GM18907 (cell line): Measurements from ENCODE around the gene AP2A1.

Source experiments
- ATAC-seq: cut with Tn5 transposase; IDR thresholded peaks from one replicate; pipeline ENCODE4 v1.9.1; 2021; ENCODE audit warnings: mild to moderate bottlenecking, moderate library complexity; ENCODE audit not compliant: unreplicated experiment

AP2A1 gene

GRCh38 chr19:49836176-49837008, 69.6 kb downstream of the AP2A1 start:
- ATAC-seq: no peak

GRCh38 chr19:49837009-49837310, 70.2 kb downstream of the AP2A1 start:
- no peak for ATAC-seq

- no peak for ATAC-seq
These were observed 70.6 kb downstream of the AP2A1 start for GRCh38 chr19:49837425-49837824.

GRCh38 chr19:49838885-49839588, 72.2 kb downstream of the AP2A1 start:
- ATAC-seq: no peak

- ATAC-seq: no peak
These were observed 72.9 kb downstream of the AP2A1 start for GRCh38 chr19:49839713-49840112.

GRCh38 chr19:49840321-49840720, 73.5 kb downstream of the AP2A1 start:
- ATAC-seq: no peak

GRCh38 chr19:49840736-49841249, 74.0 kb downstream of the AP2A1 start:
- ATAC-seq: no peak

GRCh38 chr19:49843265-49843664, 76.5 kb downstream of the AP2A1 start:
- no peak for ATAC-seq

GRCh38 chr19:49844138-49845095, 77.6 kb downstream of the AP2A1 start:
- no peak for ATAC-seq

GRCh38 chr19:49845414-49845813, 78.6 kb downstream of the AP2A1 start:
- no peak for ATAC-seq

- no peak for ATAC-seq
These were observed 79.6 kb downstream of the AP2A1 start for GRCh38 chr19:49846408-49846807.

GRCh38 chr19:49847731-49848696, 81.2 kb downstream of the AP2A1 start:
- no peak for ATAC-seq

- ATAC-seq: no peak
These were observed 82.1 kb downstream of the AP2A1 start for GRCh38 chr19:49848938-49849337.

GRCh38 chr19:49849433-49850220, 82.8 kb downstream of the AP2A1 start:
- no peak for ATAC-seq

GRCh38 chr19:49850221-49850486, 83.4 kb downstream of the AP2A1 start:
- peak; percentile 4 for ATAC-seq

- ATAC-seq: peak; percentile 78
These were observed 83.9 kb downstream of the AP2A1 start, which contains the start of gene PTOV1 for GRCh38 chr19:49850487-49851342. Gene PTOV1 (plus strand): TSS chr19:49851159.

- no peak for ATAC-seq
These were observed 84.9 kb downstream of the AP2A1 start for GRCh38 chr19:49851456-49852259.
